GM18873 (cell line): ENCODE data around the gene POU3F3.

Experiments
- ATAC-seq: cut with Tn5 transposase; IDR thresholded peaks from one replicate; pipeline ENCODE4 v1.9.1; 2021; ENCODE audit warnings: mild to moderate bottlenecking, moderate library complexity, moderate number of reproducible peaks; ENCODE audit not compliant: unreplicated experiment, low FRiP score

POU3F3 gene

DNA sequence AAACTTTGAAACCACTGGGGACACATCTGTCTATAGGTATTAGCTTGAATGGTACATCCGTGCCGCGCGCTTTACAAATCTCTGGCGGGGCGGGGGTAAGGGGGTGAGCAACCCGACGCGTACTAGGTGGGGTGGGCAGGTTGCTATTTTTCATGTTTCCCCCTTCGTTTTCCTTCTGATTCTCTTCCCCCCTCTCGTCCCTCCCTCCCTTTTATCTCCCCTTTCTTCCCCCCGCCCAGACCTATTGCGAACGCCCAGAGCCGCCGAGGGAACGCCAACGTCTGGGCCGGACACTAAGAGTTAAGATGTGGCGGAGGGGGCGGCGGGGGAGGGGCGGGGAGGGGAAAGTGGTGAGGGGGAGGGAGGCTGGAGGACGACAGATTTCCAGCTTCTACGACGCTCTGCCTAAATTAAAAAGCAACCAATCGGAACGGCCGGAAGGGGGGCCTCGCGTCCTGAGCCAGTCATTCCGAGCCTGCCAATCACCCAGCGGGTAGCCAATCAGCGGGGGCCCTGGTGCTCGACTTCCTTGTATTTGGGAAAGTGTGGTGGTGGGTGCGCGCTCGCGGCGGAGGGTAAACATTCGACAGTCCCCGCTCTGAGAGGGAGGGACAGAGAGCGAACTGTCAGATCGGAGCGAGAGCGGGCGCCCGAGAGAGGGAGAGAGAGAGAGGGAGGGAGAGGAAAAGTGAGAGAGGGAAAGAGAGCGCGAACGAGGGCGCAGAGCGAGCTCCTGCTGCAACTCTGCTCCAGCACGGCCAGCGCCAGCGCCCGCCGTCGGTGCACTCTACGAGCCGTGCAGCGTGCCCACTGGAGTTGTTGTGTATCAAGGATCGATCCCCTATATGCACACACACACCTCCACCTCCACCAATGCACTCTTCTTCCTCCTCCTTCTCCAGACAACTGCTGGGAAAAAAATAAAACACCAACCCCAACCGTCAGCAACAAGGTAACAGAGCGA lies at the start of gene POU3F3:
Gene POU3F3 (plus strand): TSS at position 582 of the 964 bp plus-strand sequence. CDS start 1,396 bp downstream, outside the sequence.
- no peak for ATAC-seq

DNA sequence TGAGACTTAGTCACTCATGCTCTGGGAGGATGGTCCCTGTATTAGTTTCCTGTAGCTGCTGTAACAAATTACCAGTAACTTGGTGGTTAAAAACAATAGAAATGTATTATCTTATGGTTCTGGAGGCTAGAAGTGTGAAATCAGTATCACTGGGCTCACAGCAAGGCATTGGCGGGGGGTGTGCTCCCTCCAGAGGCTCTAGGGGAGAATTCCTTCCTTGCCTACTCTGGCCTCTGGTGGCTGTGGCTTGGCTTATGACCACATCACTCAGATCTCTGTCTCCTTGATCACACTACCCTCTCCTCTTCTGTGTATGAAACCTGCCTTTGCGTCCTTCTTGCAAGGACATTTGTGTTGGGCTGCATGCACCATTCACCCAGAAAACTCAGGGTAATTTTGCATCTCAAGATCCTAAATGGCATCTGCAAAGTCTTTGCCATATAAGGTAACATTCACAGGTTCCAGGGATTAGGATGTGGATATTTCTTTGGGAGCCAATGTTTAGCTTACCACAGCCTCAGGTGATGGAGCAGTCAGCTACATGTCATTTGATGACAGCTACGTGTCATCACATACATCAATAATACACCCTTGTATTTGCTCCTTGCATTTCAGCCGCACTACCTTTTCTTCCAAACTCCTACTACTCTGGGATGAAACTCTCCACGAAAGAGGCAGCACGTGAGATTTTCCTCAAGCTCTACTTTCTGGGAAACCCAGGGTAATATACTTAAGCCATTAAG lies 49.6 kb upstream of the POU3F3 start:
- no peak for ATAC-seq

DNA sequence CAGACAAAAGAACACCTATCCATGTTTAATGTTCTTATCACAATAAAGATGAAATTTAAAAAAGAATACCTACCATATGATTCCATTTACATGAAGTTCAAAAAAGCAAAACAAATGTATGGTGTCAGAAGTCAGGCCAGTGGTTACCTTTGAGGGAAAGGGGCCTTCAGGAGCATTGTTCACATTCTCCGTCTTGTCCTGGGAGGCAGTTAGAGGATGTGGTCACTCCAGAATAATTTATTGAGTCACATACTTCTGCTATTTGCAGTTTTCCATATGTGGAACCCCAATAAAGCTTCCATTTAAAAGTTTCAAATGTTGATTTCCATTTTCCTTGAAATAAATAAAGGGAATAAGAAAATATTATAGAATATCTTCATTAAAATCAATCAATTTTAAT lies 41.6 kb upstream of the POU3F3 start:
- ATAC-seq = no peak

DNA sequence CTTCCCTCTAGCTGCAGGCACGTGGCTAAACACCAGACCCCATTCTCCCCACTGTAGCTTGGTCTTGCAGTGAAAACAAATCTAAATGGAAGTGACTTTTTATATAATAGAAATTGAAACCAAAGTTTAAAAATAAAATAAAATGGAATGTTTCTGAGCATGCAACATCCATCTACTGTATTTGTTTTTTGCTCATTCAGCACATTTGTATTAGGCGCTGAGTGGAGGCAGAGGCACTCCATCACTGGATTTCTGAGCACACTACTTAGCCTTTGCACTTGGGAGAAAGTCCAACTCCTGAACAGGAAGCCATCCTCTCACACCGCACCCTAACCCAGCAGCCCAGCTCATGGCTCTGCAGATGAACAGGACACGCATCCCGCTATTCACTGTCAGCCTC lies 37.8 kb upstream of the POU3F3 start:
- no peak for ATAC-seq

DNA sequence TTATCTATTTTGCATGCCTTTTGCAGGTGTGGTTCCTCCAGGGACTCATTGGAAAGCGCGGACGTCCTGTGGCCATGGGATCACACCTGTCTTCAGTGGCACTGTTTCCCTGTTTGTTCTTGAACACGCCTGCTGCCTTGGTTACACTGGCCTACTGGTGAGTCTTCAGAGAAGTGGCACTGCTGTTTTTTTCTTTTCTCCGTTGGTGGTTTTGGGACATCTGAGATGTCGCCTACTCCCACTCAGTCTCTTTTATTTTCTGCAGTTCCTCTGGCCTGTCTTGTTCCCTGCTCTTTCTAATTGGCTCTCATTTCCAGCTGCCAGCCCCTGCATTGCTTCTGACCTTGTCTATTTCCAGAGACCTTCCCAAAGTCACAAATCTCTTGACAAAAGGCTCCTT lies 35.7 kb upstream of the POU3F3 start:
- no peak for ATAC-seq

DNA sequence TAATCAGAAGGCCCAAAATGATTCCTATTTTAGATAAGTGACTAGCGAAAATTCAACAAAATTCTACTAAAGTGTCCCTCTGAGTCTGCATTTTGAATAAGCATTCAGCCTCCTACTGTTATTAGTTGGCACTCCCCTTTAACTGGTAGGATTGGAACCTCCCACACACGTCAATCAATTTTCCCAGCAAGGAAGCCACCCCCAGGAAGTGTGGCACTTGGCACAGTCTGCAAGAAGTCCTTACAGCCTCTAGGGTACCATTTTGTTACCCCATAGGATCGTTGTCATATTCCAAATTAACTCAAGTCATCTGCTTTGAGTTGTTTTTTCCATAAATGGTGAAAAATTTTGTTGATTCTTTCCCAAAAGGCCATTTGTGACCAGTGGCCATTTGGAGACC lies 33.8 kb upstream of the POU3F3 start:
- no peak for ATAC-seq

DNA sequence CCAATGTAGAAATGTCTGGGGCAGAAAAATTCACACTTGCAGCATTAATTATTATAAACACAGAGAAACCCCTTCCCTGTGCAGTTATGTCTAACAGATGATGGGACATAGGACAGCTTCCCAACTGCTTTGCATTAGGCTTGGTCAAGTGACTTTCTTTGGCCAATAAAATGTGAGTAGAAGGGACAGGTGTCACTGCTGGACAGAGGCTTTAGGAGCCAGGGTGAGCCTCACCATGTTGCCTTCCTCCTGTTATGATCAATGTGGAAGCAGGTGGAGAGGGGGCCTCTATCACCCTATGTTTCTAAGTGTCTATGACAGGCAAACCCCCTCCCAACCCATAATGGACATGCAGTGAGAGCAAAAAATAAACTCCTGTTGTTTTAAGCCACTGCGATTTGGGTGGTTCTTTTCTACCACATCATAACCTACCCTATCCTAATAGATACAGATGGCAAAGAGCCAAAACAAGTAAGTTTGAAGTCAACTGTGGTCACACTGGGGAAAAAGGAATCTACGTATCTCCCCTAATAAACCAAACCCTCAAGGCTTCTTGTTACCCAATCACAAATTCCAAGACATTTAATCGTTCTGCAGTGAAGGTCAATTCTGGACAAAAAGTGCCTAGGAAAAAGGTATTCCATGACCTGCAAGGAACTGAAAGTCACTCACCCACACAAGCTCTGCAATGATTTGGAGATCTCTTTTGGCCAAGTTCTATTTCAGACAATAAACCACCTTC lies 28.6 kb upstream of the POU3F3 start:
- ATAC-seq = no peak

DNA sequence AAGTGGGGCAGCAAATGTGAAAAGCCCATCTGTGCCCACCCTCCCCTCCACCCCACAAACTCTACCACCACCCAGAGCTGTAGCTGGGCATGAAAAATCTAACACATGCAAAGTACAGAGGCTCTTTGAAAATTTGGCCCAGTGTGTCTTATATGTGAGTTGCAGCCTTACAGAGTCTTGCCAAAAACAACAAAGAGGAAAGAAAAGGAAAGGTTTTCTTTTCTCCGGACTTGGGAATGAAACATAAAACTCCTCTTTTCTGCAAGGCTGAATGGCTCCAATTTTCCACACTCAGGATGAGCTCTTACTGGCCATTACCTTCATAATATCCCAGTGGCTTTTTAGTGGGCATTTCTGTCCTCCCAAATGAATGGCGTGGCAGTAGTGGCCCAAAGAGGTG lies 27.9 kb upstream of the POU3F3 start:
- no peak for ATAC-seq

DNA sequence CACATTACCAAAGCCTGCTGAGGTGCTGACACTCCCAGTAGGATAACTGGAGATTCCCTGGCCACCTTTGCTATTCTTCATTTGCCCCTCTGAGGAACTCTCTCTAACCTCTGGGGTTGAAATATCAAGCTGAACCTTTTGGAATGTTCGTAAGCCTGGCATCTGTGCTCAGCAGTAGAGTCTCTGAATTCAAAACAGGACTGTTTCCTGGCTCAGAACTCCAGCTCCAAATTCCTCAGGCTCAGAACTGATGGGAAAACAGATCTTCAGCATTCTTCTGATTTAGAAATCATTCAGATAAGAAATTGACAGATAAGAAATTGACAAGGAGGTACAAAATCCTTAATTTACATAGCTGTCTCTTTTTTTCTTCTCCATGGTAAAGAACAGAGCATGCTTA lies 22.2 kb upstream of the POU3F3 start:
- no peak for ATAC-seq

DNA sequence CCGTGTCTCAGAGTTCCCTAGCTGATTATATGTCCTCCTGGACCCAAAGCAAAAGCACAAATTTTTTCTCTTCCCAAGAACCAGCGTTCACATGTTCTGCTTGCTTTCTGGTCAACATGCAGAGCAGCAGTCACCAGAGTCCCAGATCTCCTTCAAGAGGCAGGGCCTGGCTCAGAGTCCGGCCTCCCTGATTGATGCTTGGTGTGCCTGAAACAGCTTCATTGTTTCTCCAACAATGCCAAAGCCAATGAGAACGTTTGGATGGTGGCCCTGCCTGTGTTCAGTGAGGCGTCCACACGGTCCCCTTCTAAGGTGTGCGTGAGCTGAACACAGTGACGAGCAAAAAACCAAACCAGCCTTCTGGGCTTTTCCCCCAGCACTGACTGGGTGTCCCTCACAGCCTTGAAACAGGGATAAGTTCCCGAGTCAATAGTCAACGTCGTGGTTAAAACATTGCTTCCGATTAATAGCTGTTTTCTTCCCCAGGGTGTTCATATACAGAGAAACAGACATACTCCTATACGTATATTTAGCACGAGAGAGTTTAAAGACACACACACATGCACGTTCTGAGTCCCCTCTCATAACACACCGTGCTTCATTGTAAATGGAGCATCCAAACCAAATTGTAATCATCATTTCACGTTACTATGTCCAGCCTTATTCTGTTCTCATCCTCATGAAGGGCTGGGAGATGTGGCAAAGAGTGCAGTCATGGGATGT lies 19.3 kb upstream of the POU3F3 start:
- ATAC-seq = no peak

DNA sequence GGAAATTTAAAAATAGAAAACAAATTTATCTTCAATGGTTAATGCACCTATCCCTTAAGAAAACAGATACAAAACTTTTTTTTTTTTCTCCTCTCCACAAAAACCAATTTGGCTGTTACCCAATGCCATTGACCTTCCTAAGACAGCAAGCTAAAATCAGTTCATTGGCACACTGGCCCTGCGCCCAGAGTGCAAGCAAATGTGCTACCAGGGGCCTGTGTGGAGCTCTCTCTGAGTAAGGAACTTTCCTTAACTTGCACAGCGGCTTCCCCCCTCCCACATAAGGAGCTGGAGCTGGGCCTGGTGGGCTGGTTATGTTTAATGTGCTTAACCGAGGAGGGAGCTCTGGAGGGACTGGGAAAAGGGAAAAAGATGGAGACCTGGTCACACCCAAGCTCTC lies 17.6 kb upstream of the POU3F3 start:
- ATAC-seq = no peak

DNA sequence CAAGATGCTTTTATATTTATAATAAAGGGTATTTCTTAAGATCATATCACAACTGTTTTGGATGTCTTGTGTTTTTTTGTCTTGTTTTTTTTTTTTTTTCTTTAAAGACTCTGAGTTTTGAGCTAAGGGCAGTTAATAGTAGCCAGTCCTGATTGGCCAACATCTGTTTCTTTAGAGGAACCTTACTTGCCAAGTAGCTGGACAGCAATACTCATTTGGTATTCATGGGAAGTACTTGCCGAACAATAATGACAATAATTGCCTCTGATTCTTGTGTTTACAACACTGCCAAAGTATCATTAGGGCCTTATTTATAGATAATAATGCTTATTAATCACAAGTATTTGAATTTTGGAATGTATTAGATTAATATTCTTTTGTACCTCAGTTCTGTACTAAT lies 17.1 kb upstream of the POU3F3 start:
- ATAC-seq = no peak

DNA sequence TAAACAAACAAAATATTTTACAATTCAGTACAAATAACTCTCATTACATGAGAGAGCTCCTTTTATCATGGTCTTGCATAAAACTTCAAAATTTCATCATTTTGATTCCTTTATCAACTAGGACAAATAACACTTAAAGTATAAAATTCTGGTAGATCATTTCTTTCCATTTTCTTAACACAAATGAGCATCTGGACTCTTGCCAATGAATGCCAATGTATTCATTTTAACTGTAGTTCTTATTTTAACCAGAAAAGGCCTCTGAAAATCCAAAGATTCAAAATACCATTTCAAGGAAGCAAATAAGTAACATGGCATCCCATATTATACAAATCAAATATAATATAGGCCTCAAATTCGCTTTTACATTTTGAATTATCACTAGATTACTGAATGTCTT lies 13.8 kb upstream of the POU3F3 start:
- no peak for ATAC-seq

DNA sequence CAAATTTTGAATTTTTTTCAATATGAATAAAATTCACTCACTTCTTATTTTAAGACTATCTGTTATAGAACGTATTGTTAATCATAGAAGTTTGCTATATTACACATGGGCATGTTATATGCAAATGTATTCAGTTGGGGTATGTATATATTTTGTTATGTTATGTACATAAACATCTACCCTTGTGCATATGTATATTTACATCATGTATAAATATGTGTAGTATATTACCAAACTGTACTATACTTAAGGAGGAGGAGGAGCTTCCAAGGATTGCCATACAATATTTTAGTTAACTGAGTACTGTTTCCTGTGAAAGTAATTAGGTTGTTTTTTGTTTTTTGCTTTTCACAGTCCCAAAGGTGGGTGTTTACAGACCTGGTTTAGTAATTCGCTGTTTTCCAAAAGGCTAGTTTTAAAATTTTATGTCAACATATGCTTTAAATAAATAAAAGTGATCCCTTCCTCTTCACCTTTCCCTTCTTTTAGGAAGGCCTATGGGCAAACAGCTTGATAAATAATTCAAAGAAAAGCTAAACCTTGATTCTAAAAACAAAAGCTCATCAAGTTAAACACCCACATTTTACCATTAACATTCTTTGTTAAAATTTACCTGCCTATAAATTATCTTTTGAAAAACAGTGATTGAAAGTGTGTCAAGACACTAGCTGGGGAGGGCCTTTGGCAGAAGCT lies 12.9 kb upstream of the POU3F3 start:
- ATAC-seq = no peak

DNA sequence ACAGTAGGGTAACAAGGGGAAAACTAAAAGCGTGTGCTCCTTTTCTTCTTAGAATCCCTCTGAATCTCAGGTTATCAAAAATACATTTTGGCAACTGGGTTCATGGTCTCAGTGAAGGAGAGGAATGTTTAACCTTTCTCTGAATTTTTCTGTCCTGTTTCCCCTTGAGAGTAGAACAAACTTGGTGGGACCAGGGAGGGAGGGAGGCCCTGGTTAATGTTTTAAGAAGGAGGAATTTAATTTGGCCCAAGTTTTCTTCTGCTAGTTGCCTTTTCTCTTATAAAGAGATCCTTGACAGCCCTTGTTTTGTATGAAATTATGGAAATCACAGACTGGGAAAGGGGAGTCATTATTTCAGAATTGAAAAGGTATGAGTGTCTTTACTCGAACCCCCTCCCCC lies 12.2 kb upstream of the POU3F3 start:
- ATAC-seq = no peak

DNA sequence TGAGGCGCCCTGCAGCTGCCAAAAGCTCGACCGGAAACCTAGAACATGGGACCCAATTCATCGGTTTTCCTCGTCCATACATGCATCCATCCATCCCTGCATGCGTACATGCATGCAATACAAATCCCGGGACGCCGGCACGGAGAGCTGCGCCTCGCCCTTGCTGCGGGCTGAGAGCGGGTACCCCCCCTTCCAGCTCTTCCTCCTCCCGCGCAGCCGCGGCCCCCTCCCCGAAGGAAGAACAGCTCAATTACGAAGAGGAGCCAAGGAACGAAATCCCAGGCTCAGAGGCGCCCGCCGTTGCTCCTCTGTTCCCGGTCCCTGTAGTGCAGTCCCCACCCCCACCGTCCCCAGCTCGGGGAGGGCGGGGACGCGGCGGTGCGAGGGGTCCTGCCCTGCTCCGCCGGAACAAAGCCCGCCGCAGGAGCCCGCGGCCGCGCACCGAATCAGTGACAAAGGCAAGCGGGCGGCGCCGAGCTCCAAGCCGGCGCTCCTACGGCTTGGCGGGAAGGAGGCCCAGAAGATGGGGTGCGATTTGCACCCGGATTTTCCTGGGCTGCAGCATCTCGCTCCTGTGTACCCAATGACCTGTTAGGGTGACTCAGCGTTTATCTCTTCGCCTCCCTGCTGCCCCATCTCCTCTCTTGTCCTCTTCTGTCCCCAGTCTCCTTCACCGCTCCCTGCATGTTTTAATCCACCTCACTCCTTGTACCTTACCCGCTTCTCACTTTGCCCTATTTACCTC lies 8.9 kb upstream of the POU3F3 start:
- ATAC-seq = no peak

DNA sequence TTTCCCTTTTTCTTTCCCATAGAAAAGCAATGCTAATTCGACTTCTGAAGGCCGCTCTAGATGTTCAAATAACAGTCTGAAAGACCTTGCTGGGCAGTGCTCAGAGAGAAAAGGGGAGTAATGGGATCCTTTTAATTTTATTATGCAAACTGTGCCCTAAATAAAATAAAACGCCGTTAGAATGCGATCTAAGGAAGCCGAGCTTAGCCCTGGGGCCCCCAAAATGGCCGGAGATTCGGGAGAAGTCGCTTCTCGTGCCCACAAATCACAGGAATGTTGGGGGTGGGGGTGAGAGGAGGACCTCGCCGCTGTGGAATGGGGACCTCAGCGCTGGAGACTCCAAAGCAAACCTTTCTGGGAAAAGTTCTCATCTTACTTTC lies 8.4 kb upstream of the POU3F3 start:
- no peak for ATAC-seq

DNA sequence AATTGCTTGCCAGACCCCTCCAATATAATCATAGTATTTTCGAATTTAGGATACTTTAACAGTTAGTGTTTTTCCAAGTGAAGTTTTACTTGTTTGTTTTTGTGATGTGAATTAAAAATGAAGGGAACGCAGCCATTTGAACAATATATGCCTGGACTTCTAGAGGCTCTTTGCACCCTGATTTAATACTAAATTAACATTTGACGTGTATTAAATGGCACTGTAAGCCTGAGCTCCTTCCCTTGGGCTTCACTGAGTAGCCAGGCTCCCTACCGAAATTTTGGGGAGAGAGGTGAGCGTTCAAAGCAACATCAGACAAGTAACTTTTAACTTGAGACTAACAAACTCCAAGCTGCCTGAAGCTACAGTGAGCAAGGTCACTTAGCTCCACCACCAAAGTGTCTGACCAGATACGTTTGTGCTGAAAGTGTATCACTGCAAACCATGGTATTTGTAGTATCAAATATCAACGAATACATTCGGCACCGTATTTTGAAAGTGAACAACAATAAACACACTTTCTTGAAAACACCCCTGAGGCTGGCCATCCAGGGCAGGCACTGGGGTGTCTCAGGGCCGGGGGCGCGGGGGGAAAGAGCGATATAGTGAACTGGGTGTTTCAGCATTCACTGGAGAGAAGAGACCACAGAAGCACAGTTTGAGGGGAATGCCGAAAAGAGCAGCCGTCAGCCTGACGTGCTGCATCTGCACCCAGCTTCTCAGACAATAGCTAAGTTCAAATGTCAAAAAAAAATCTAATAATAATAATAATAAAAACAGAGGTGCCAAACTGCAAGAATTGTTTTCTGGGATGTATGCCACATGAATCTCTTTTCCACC lies 7.7 kb upstream of the POU3F3 start:
- ATAC-seq = no peak
